Left renal pelvis (tissue), 4 donors: ENCODE measurements around the gene CEP104. TPM values are rescaled to one million over a fixed set of nuclear protein-coding genes. Genes with fewer than 3 reads are reported as not detected.
A peak's percentile ranks its signal among the peaks of the same experiment; 100 is the strongest.

ENCODE experiments used
- DNase-seq, 4 donors: peaks; one replicate each; pipeline ENCODE4 v3.0.0-alpha.2; 2013; ENCODE audit warnings: low read depth in 4 of 4, low spot score in 3 of 4
- polyA plus RNA-seq, 4 donors: library from polyadenylated mRNA; unstranded; fragments of 120-200 nt; gene quantifications; one replicate each; pipeline ENCODE4 v1.2.1, GENCODE V29; 2013; ENCODE audit not compliant: insufficient read length in 4 of 4

The CEP104 gene
- polyA plus RNA-seq, 4 donors: 30.2 to 43.3 (median 37.7) TPM

- DNase-seq: no peak
These were observed 73.1 kb downstream of the CEP104 start for GRCh38 chr1:3783651-3784474.

GRCh38 chr1:3780901-3781300, 76.1 kb downstream of the CEP104 start:
- no peak for DNase-seq

- DNase-seq: no peak
These were observed 77.0 kb downstream of the CEP104 start for GRCh38 chr1:3779912-3780416.

- no peak for DNase-seq
These were observed 77.6 kb downstream of the CEP104 start for GRCh38 chr1:3779265-3779911.

- DNase-seq: no peak
These were observed 78.3 kb downstream of the CEP104 start for GRCh38 chr1:3778590-3779264.

GRCh38 chr1:3777647-3778589, 79.1 kb downstream of the CEP104 start:
- no peak for DNase-seq

GRCh38 chr1:3777078-3777547, 79.9 kb downstream of the CEP104 start:
- DNase-seq: no peak

GRCh38 chr1:3776231-3776961, 80.6 kb downstream of the CEP104 start:
- no peak for DNase-seq

- peak in 1 of 4 donors; percentile 49 for DNase-seq
These were observed 81.4 kb downstream of the CEP104 start for GRCh38 chr1:3775490-3776230.

- no peak for DNase-seq
These were observed 82.0 kb downstream of the CEP104 start for GRCh38 chr1:3774946-3775489.

GRCh38 chr1:3774276-3774945, 82.6 kb downstream of the CEP104 start:
- no peak for DNase-seq

- DNase-seq: no peak
These were observed 83.3 kb downstream of the CEP104 start for GRCh38 chr1:3773572-3774275.

GRCh38 chr1:3772715-3773571, 84.1 kb downstream of the CEP104 start, which contains the start of gene SMIM1:
Gene SMIM1 (plus strand): TSS chr1:3772749. CDS start chr1:3775374, 2,625 bp downstream.
- no peak for DNase-seq

GRCh38 chr1:3772027-3772714, 84.8 kb downstream of the CEP104 start:
- peak; percentile 63 to 77 (median 70) for DNase-seq
